Measurements from ENCODE around the gene MT1H.
"Not testable (repeated sequence)": the region's sequence is repeated elsewhere in the genome, so short reads cannot be mapped to it uniquely, and the experiment has no call there.

Gene MT1H

DNA sequence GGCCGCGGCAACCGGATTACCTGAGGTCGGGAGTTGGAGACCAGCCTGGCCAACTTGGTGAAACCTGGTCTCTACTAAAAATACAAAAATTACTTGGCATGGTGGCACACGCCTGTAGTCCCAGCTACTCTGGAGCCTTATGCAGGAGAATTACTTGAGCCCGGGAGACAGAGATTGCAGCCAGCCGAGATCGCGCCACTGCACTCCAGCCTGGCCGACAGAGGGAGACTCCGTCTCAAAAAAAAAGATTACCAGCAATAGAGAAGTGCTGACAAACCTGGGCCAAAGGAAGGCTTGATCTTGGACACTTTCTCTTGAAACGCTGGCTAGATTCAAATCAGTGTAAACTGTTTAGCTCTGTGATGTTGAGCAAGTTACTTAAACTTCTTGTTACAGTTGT, 4.3 kb downstream of the MT1H start:
- Histone ChIP-seq H3K27me3 (peaks cover 40% of the 10 kb centered on the region), H3K4me1 (no peaks in the 10 kb centered on the region), H3K4me3 (ENCODE audit: low read depth, low read length) (no peak overlapping the region), H3K36me3 (no peaks in the 10 kb centered on the region), H3K9me3 (no peaks in the 10 kb centered on the region)
- TF ChIP-seq, protein P1, sequence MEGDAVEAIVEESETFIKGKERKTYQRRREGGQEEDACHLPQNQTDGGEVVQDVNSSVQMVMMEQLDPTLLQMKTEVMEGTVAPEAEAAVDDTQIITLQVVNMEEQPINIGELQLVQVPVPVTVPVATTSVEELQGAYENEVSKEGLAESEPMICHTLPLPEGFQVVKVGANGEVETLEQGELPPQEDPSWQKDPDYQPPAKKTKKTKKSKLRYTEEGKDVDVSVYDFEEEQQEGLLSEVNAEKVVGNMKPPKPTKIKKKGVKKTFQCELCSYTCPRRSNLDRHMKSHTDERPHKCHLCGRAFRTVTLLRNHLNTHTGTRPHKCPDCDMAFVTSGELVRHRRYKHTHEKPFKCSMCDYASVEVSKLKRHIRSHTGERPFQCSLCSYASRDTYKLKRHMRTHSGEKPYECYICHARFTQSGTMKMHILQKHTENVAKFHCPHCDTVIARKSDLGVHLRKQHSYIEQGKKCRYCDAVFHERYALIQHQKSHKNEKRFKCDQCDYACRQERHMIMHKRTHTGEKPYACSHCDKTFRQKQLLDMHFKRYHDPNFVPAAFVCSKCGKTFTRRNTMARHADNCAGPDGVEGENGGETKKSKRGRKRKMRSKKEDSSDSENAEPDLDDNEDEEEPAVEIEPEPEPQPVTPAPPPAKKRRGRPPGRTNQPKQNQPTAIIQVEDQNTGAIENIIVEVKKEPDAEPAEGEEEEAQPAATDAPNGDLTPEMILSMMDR (IDR thresholded peaks at IDR 0.05; ENCODE audit: low read depth, low read length), result peak; percentile 60
- DNase-seq, result no peak

DNA sequence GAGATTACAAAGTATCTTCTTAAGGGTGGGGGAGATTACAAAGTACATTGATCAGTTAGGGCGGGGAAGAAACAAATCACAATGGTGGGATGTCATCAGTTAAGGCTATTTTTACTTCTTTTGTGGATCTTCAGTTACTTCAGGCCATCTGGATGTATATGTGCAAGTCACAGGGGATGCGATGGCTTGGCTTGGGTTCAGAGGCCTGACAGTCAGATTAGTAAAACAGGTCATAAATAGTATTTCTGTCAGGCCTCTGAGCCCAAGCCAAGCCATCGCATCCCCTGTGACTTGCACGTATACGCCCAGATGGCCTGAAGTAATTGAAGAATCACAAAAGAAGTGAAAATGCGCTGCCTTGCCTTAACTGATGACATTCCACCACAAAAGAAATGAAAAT, 5.0 kb downstream of the MT1H start:
- DNase-seq; H3K4me3 ChIP-seq (ENCODE audit: low read depth, low read length); H3K4me1 ChIP-seq; H3K36me3 ChIP-seq; H3K9me3 ChIP-seq: not testable (repeated sequence)
- peaks cover 33% of the 10 kb centered on the region for H3K27me3 ChIP-seq

DNA sequence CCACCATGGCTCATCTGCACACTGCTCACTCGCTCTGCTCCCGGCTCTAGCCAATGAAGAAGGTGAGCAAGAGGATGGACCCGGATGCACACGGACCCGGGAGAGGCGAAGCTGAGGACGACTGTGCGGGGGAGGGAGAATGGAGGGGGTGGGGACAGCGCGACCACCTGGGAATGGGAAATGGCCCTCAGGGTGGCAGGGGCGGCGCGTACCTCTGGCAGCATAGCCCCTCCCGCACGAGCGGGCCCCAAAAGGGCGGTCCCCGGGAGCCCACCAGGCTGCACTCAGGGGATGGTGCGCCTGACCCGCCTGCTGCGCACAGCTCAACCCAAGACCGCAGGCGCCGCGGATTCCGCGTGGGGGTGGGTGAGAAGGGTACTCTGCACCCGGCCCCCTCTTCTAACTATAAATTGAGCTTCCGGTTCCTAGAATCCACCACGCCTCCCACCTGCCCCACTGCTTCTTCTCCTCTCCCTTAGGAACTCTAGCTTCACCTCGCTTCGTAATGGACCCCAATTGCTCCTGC, 6.1 kb downstream of the MT1H start:
- no peak overlapping the region for H3K4me3 ChIP-seq (ENCODE audit: low read depth, low read length)
- no peaks in the 10 kb centered on the region for H3K4me1 ChIP-seq
- H3K36me3 ChIP-seq, result no peaks in the 10 kb centered on the region
- DNase-seq, result no peak
- no peaks in the 10 kb centered on the region for H3K9me3 ChIP-seq
- TF ChIP-seq, protein P1 (IDR thresholded peaks at IDR 0.05; ENCODE audit: low read depth, low read length), result no peak
- H3K27me3 ChIP-seq, result peaks cover 22% of the 10 kb centered on the region

DNA sequence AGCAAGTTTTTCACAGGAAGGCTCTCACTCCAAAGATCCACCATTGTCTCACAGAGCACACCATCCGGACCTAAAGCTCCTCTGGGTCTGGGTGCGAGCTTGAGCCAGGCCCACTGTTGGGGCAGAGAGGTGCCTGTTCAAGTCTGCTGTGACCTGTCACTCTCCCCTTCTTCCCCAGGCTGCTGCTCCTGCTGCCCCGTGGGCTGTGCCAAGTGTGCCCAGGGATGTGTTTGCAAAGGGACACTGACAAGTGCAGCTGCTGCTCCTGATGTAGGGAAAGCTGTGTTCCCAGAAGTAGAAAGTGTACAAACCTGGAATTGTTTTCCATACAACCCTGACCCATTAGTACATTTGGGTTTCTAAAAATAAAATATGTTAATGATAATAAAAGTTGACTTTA, 7.9 kb downstream of the MT1H start:
- Histone ChIP-seq H3K4me3 (ENCODE audit: low read depth, low read length) (no peak overlapping the region), H3K4me1 (no peaks in the 10 kb centered on the region), H3K27me3 (peaks cover 7% of the 10 kb centered on the region; the same call in 1 of the 2 replicates), H3K36me3 (no peaks in the 10 kb centered on the region), H3K9me3 (no peaks in the 10 kb centered on the region)
- TF ChIP-seq, protein P1 (IDR thresholded peaks at IDR 0.05; ENCODE audit: low read depth, low read length), result no peak
- DNase-seq, result no peak

DNA sequence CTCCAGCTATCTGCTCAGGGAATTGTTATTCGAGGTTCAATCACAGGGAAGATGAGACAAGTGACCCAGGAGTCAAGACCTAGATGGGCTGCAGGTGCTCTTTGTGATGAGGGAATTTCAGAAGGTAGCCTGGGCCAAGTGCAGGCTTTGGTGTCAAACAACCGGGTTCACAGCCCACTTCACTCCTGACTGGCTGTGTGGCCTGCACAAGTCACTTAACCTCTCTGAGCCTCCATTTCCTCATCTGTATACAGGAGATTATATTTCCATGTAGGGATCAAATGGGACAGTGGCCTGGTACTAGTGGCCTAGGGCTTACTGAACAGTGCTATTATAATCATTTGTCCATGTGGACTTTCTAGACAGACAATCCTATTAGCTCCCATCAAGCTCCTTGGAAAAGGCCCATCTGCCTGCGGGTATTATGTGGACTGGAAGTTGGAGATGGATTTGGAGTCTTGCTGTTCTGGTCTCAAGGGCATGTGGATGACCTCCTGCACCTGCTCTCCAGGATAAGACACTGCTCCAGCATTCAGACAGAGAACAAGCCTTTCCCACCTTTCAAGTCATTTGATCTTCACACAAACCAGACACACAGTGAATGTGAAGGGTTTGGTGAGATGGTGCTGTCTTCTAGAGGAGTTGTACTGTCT, 9.6 kb downstream of the MT1H start:
- no peak overlapping the region for H3K4me3 ChIP-seq (ENCODE audit: low read depth, low read length)
- no peaks in the 10 kb centered on the region for H3K36me3 ChIP-seq
- H3K27me3 ChIP-seq, result no peaks in the 10 kb centered on the region
- TF ChIP-seq, protein P1 (IDR thresholded peaks at IDR 0.05; ENCODE audit: low read depth, low read length), result no peak
- no peaks in the 10 kb centered on the region for H3K9me3 ChIP-seq
- H3K4me1 ChIP-seq, result no peaks in the 10 kb centered on the region
- no peak for DNase-seq

DNA sequence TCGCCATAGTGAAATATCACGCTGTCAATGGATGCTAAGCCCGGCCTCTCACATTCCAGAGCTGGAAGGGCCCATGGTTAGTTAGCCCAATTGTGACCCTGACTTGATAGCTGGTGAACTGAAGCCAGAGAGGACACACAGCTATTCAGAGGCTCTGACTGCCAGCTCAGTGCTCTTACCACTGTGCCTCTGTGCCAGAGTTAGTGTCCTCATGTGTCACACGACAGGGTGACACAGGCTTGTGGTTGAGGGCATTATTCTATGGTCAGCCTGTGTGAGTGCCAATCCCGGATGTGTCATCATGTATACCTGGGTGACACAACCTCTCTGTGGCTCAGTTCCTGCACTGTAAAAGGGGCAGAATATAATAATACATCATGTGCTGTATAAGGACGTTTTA, 10.2 kb downstream of the MT1H start:
- no peaks in the 10 kb centered on the region for H3K36me3 ChIP-seq
- H3K4me1 ChIP-seq, result no peaks in the 10 kb centered on the region
- no peak overlapping the region for H3K4me3 ChIP-seq (ENCODE audit: low read depth, low read length)
- TF ChIP-seq, protein P1 (IDR thresholded peaks at IDR 0.05; ENCODE audit: low read depth, low read length), result no peak
- H3K27me3 ChIP-seq, result no peaks in the 10 kb centered on the region
- no peaks in the 10 kb centered on the region for H3K9me3 ChIP-seq
- DNase-seq, result no peak
